Measurements from ENCODE around the gene NAGK.

Gene NAGK

DNA sequence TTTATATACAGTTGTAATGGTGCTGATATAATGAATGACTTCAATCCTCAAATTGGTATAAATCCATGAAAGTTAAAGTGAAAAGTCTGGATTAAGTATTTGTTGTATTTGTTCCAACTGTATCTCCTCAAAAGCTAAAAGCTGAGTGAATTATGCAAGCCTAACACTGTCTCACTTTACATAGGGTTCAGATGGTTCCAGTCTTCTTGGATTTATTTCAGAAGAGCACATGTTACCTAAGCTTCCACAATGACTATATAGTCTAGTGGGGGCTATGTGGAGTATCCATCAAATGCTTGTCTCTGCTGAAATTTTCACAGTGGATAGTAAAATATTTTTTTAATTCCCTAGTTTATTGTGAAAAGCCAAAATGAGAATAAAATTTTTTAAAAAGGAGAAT lies 48.6 kb downstream of the NAGK start:
- DNase-seq, result no peak

GRCh38 chr2:71120195-71120594 lies 51.7 kb downstream of the NAGK start:
- no peak for DNase-seq

DNA sequence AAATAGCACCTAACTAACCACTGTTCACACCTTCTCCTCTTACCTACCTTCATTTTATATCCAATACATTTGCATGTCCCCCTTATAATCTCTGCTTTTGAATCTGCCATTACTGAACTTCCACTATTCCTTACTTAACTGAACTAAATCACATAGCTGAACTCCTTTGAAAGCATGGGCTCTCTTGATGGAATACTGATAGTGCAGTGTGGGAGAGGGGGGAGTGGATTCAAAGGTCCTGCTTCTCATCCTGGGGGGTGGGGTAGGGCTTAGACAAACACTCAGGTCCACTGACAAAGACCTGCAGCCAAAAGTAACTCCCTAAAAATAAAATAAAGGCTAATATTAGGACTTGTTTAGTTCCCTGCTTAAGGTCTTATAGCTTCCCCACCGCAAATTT lies 53.0 kb downstream of the NAGK start:
- DNase-seq, result no peak

GRCh38 chr2:71122387-71123298 lies 54.2 kb downstream of the NAGK start:
- DNase-seq, result no peak

GRCh38 chr2:71125506-71126294 lies 57.3 kb downstream of the NAGK start:
- no peak for DNase-seq

DNA sequence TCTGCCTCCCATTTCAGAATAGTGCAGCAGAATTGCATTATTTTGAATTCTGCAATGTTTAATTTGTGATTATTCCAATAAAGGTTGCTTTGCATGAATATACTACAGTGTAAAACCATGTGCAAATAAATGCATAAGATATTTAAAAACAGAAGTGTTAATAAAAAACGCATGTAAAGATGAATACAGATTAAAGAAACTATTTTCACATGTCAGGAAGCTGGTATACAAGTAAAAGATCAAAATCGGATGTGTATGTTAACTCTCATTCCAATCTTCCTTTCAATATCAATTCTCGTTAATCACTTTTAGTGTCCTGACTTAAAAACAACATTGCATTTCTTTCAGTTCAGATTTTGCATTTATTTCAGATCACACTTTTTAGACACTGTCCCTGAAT lies 58.5 kb downstream of the NAGK start:
- DNase-seq, result no peak

Data from stimulated activated CD4-positive, alpha-beta T cell treated with anti-CD3 and anti-CD28 coated beads, Interleukin-2, amount 100 ng/mL, for 48 hours (primary cell).